Endothelial cell of umbilical vein (primary cell): ENCODE measurements around the gene PRDM16. TPM values are rescaled to one million over a fixed set of nuclear protein-coding genes. Genes with fewer than 3 reads are reported as not detected.

Experiments used
- BruUV-seq: library from RNA; stranded (reverse); fragments of 400-500 nt; replicated peaks from 2 replicates; lab custom pipeline; 2021; lab: Mats Ljungman, UMichigan
- CTCF ChIA-PET: fragments of 300-600, 350-600 bp; sonication (Branson Sonifier 250); formaldehyde crosslinking; loops from one replicate; lab custom pipeline; 2021; ENCODE audit warnings: antibody characterized with exemption, inconsistent platforms; lab: Charles Lee
- POLR2A ChIA-PET: fragments of 300-600, 350-600 bp; sonication (Branson Sonifier 250); formaldehyde crosslinking; loops from one replicate; lab custom pipeline; 2021; ENCODE audit warnings: antibody characterized with exemption, inconsistent platforms; lab: Charles Lee
- DNase-seq: peaks from one replicate; pipeline ENCODE4 v3.0.0-alpha.2; 2011; ENCODE audit warnings: low read depth, low spot score
- FAIRE-seq: peaks from 2 replicates; lab custom pipeline; 2011; peaks lifted over from hg19 to GRCh38; lab: Jason Lieb, UNC
- H2AFZ ChIP-seq: 2 replicates; pipeline ENCODE4 v1.6.0; 2012; ENCODE audit warnings: low read depth, low read length, control low read depth, inconsistent platforms
- H3K27ac ChIP-seq: 2 replicates; pipeline ENCODE4 v1.5.1; 2011; ENCODE audit warnings: low read depth, mild to moderate bottlenecking, control low read depth, low read length, moderate library complexity; ENCODE audit not compliant: insufficient read depth
- H3K27me3 ChIP-seq, 2 experiments: 2 replicates each; pipeline versions ENCODE4 v1.6.0 to v1.6.1; 2011; ENCODE audit warnings: low read length in 2 of 2, mixed read lengths in 1 of 2; ENCODE audit not compliant: control insufficient read depth in 2 of 2, insufficient read depth in 2 of 2
- H3K36me3 ChIP-seq, 2 experiments: 2 replicates in 1 of 2; 3 replicates in 1 of 2; pipeline ENCODE4 v1.5.1; 2011; ENCODE audit warnings: low read length in 2 of 2, mild to moderate bottlenecking in 1 of 2, moderate library complexity in 1 of 2; ENCODE audit not compliant: control insufficient read depth in 2 of 2, insufficient read depth in 2 of 2; ENCODE audit errors: extremely low read depth in 1 of 2
- H3K4me1 ChIP-seq: 3 replicates; pipeline ENCODE4 v1.5.1; 2011; ENCODE audit warnings: mild to moderate bottlenecking, low read length; ENCODE audit not compliant: control insufficient read depth, insufficient read depth; ENCODE audit errors: extremely low read depth
- H3K4me2 ChIP-seq: 2 replicates; pipeline ENCODE4 v1.6.1; 2011; ENCODE audit warnings: low read length, control low read depth, mixed read lengths; ENCODE audit not compliant: insufficient read depth
- H3K4me3 ChIP-seq, 3 experiments: fragments of 200-600 bp in 1 of 3; sonication (generic), shearing (Covaris generic) in 1 of 3; replicated peaks in 1 of 3; 2 replicates each; pipeline ENCODE4 v1.5.1; 2011 to 2016; ENCODE audit warnings: control low read depth in 3 of 3, low read length in 3 of 3, mild to moderate bottlenecking in 2 of 3, inconsistent platforms in 1 of 3, low read depth in 1 of 3, moderate library complexity in 1 of 3; ENCODE audit not compliant: insufficient read depth in 1 of 3
- H3K79me2 ChIP-seq: 2 replicates; pipeline ENCODE4 v1.6.0; 2012; ENCODE audit warnings: low read length, inconsistent platforms; ENCODE audit not compliant: control insufficient read depth, insufficient read depth
- H3K9ac ChIP-seq: replicated peaks from 2 replicates; pipeline ENCODE3; 2011; ENCODE audit warnings: low read length, control low read depth; ENCODE audit not compliant: insufficient read depth; ENCODE audit errors: extremely low read depth
- H3K9me1 ChIP-seq: replicated peaks from 3 replicates; pipeline ENCODE4 v1.6.0; 2011; ENCODE audit warnings: mild to moderate bottlenecking, low read length; ENCODE audit not compliant: control insufficient read depth, insufficient read depth; ENCODE audit errors: extremely low read depth
- H3K9me3 ChIP-seq: replicated peaks from 2 replicates; pipeline ENCODE4 v1.5.1; 2012; ENCODE audit warnings: low read length, inconsistent platforms; ENCODE audit not compliant: control insufficient read depth, insufficient read depth
- H4K20me1 ChIP-seq: replicated peaks from 2 replicates; pipeline ENCODE3; 2011; ENCODE audit warnings: mild to moderate bottlenecking, low read length; ENCODE audit not compliant: control insufficient read depth, insufficient read depth; ENCODE audit errors: extremely low read depth
- EZH2 ChIP-seq: IDR thresholded peaks from 2 replicates; pipeline ENCODE4 v1.6.1; 2012; ENCODE audit warnings: borderline replicate concordance, low read depth, mild to moderate bottlenecking, moderate library complexity, low read length, inconsistent platforms; ENCODE audit not compliant: severe bottlenecking
- FOS ChIP-seq: IDR thresholded peaks from 2 replicates; pipeline ENCODE4 v1.6.1; 2011; ENCODE audit warnings: mild to moderate bottlenecking, low read length, moderate library complexity, borderline replicate concordance; ENCODE audit not compliant: insufficient read depth
- GATA2 ChIP-seq: IDR thresholded peaks from 2 replicates; pipeline ENCODE4 v1.7.0; 2011; ENCODE audit warnings: low read depth, mild to moderate bottlenecking, moderate library complexity, mixed read lengths, low read length; ENCODE audit not compliant: insufficient read length, insufficient read depth
- JUN ChIP-seq: IDR thresholded peaks from 2 replicates; pipeline ENCODE4 v1.6.1; 2011; ENCODE audit warnings: borderline replicate concordance, low read depth; ENCODE audit not compliant: insufficient read length, insufficient read depth
- MYC ChIP-seq: IDR thresholded peaks from one replicate; pipeline ENCODE4 v1.6.1; 2011; ENCODE audit warnings: mild to moderate bottlenecking, low read depth, low read length
- POLR2A ChIP-seq: IDR thresholded peaks from 2 replicates; pipeline ENCODE4 v1.6.1; 2012; ENCODE audit warnings: low read depth, mild to moderate bottlenecking, control low read depth, low read length
- POLR2AphosphoS5 ChIP-seq: IDR thresholded peaks from 2 replicates; pipeline ENCODE4 v1.6.1; 2012; ENCODE audit warnings: low read depth, mild to moderate bottlenecking, control low read depth, low read length, moderate library complexity; ENCODE audit not compliant: insufficient read depth
- dilution Hi-C: fragments of 300-500 bp; cut with MboI; formaldehyde crosslinking; loops from one replicate; pipeline ENCODE4 v1.15.0; 2019; ENCODE audit warnings: low sequenced_read_pairs; ENCODE audit not compliant: extremely low pct_ligation_motif_present
- intact Hi-C: fragments of 100-400 bp; cut with micrococcal nuclease; formaldehyde crosslinking; loops from one replicate; pipeline ENCODE4 v1.10.0; 2022
- polyA plus RNA-seq, 4 experiments: library from polyadenylated mRNA; depleted of rRNA in 3 of 4; stranded (reverse) in 3 of 4; unstranded in 1 of 4; fragments of >200 nt; gene quantifications; 2 replicates each; pipeline versions ENCODE4 v1.2.1 to v1.2.3, GENCODE V29; 2011 to 2012; ENCODE audit warnings: missing spikeins in 1 of 4
- total RNA-seq: library from RNA; stranded (reverse); gene quantifications from 2 replicates; pipeline ENCODE4 v1.2.3, GENCODE V29; 2021
- TF ChIP-seq, protein P1 (sequence below), 2 donors: IDR thresholded peaks; 1 replicate in 1 of 2; 2 replicates in 1 of 2; pipeline ENCODE4 v1.5.1; 2011; ENCODE audit warnings: low read length in 2 of 2, mild to moderate bottlenecking in 2 of 2, moderate library complexity in 2 of 2, control low read depth in 1 of 2, inconsistent platforms in 1 of 2, low read depth in 1 of 2; ENCODE audit not compliant: insufficient read depth in 1 of 2; ENCODE audit errors: extremely low read depth in 1 of 2
- TF ChIP-seq, protein P2 (sequence below): IDR thresholded peaks from 2 replicates; pipeline ENCODE4 v1.6.1; 2011; ENCODE audit not compliant: insufficient read depth, insufficient read length

PRDM16 gene
- total and polyA plus RNA-seq, 2 donors (not counting 3 experiments of a cell fraction or from before 2014, with no cell fraction given), result not detected

DNA sequence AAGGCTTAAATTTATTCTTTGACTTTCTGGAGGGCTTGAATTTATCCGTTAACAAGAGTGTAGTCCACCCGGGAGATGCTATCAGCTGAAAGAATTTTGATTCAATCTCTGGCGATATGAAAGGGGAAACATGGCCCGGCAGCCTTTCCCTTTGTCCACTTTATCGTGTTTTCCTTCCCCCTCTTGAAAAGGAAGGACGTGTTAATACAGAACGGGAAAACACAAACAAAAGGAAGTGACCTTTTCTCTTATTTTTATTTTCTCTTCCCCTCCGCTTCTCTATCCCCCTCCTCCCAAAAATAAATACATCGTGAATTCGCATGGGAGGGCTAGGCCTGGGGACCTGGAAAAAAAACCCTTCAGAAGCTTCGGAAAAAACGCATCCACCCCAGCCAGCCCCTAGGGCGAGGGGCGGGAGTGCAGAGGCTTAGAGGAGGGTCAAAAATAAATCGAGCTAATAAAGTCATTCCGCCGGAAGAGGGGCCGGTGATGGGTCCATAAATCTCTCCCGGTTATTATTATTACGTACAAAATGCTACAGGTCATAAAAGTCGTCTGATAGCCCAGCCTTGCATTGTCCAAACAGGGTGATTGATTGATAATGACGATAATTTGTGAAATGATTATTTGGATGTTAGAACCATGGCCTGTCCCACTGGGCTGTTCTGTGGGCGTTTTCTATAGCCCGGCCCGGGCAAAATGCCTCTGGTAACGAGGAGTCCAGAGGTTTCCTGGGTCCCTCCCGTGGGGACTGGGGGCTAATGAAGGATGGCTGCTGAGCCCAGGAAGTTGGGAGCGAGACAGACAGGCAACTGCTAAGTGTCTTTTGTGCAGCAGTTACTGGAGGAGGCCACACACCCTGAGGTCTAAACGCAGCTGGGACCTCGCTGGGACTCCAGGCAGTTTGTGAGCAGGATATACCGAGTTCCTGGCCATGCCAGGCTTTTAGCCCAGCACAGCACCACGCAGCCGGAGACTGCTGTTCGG lies 179.4 kb downstream of the PRDM16 start:
- intact Hi-C loops (no loop called here), dilution Hi-C loops (no loop called here)
- no peak overlapping the region for H3K27ac ChIP-seq
- H2AFZ ChIP-seq, result no peak overlapping the region
- DNase-seq (no peak), FAIRE-seq (no peak)
- H3K9me1 ChIP-seq, result no peaks in the 10 kb centered on the region
- H3K4me1 ChIP-seq, result no peaks in the 10 kb centered on the region
- BruUV-seq, result no TSS peak
- no peaks in the 10 kb centered on the region for H3K9me3 ChIP-seq
- peaks cover 0 to 5% of the 10 kb centered on the region in 2 experiments for H3K27me3 ChIP-seq
- ChIA-PET POLR2A (no interaction called here), CTCF (no interaction called here)
- TF ChIP-seq MYC, result no peak
- TF ChIP-seq POLR2AphosphoS5, result no peak
- TF ChIP-seq EZH2, result no peak
- TF ChIP-seq, protein P1, sequence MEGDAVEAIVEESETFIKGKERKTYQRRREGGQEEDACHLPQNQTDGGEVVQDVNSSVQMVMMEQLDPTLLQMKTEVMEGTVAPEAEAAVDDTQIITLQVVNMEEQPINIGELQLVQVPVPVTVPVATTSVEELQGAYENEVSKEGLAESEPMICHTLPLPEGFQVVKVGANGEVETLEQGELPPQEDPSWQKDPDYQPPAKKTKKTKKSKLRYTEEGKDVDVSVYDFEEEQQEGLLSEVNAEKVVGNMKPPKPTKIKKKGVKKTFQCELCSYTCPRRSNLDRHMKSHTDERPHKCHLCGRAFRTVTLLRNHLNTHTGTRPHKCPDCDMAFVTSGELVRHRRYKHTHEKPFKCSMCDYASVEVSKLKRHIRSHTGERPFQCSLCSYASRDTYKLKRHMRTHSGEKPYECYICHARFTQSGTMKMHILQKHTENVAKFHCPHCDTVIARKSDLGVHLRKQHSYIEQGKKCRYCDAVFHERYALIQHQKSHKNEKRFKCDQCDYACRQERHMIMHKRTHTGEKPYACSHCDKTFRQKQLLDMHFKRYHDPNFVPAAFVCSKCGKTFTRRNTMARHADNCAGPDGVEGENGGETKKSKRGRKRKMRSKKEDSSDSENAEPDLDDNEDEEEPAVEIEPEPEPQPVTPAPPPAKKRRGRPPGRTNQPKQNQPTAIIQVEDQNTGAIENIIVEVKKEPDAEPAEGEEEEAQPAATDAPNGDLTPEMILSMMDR (IDR thresholded peaks at IDR 0.05; ENCODE audit: extremely low read depth in 1 of 2, insufficient read depth in 1 of 2, low read depth in 1 of 2, low read length in 2 of 2), result no peak
- TF ChIP-seq, protein P2, sequence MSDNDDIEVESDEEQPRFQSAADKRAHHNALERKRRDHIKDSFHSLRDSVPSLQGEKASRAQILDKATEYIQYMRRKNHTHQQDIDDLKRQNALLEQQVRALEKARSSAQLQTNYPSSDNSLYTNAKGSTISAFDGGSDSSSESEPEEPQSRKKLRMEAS, result no peak
- TF ChIP-seq FOS, result no peak
- no peak for TF ChIP-seq JUN
- TF ChIP-seq POLR2A, result no peak
- no peak for TF ChIP-seq GATA2
- no peaks in the 10 kb centered on the region for H4K20me1 ChIP-seq
- no peak overlapping the region for H3K9ac ChIP-seq
- H3K4me3 ChIP-seq, result no peak overlapping the region
- H3K4me2 ChIP-seq, result no peak overlapping the region
- no peaks in the 10 kb centered on the region for H3K79me2 ChIP-seq
- no peaks in the 10 kb centered on the region for H3K36me3 ChIP-seq
